ENCODE measurements around the gene BAD.

DNA sequence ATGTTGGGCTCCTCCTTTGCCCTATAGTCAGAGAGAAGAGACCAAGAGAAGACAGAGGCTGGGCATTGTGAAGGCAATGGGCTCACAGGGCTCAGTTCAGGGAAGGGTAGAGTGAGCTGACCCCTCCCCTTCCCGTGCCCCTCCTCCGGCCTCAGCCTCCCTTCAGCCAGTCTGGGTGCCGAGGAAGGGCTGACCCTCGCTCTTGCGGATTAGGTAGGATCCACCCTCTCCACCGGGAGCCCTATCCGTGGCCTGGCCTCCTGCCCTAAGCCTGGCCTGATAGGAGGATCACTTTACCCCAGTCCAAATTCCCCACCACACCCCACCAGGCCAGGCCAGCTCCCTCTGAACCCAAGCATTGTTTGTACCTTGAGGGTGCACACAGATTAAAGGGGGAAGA, 35.9 kb downstream of the BAD start:
- TF ChIP-seq, protein P1, sequence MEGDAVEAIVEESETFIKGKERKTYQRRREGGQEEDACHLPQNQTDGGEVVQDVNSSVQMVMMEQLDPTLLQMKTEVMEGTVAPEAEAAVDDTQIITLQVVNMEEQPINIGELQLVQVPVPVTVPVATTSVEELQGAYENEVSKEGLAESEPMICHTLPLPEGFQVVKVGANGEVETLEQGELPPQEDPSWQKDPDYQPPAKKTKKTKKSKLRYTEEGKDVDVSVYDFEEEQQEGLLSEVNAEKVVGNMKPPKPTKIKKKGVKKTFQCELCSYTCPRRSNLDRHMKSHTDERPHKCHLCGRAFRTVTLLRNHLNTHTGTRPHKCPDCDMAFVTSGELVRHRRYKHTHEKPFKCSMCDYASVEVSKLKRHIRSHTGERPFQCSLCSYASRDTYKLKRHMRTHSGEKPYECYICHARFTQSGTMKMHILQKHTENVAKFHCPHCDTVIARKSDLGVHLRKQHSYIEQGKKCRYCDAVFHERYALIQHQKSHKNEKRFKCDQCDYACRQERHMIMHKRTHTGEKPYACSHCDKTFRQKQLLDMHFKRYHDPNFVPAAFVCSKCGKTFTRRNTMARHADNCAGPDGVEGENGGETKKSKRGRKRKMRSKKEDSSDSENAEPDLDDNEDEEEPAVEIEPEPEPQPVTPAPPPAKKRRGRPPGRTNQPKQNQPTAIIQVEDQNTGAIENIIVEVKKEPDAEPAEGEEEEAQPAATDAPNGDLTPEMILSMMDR (IDR thresholded peaks at IDR 0.05; ENCODE audit: low read depth, low read length, missing input control), result no peak
- TF ChIP-seq YY1 (IDR thresholded peaks at IDR 0.05) (no peak), REST (IDR thresholded peaks at IDR 0.05) (no peak), ATF3 (IDR thresholded peaks at IDR 0.05) (no peak), EGR1 (IDR thresholded peaks at IDR 0.05; ENCODE audit: low read depth in 2 of 2) (no peak), SP1 (IDR thresholded peaks at IDR 0.05) (no peak), GABPA (IDR thresholded peaks at IDR 0.05 in 1 of 2, conservative IDR thresholded peaks at IDR 0.05 in 1 of 2) (no peak)
